Body of pancreas (tissue), 4 donors: ENCODE results near the gene GRIA1.

Source experiments
- POLR2A ChIP-seq, 3 donors: fragments of 450-650 bp; IDR thresholded peaks; one replicate each; pipeline ENCODE4 v1.6.1; 2016; ENCODE audit warnings: antibody characterized with exemption in 3 of 3, mild to moderate bottlenecking in 2 of 3
- TF ChIP-seq, protein P1 (sequence below), 7 experiments: fragments of 450-650 bp in 4 of 7; fragments of 200-600 bp in 3 of 7; sonication (generic) in 3 of 7; IDR thresholded peaks; one replicate each; pipeline ENCODE4 v1.5.1; 2016 to 2019; ENCODE audit warnings: antibody characterized with exemption in 7 of 7

DNA sequence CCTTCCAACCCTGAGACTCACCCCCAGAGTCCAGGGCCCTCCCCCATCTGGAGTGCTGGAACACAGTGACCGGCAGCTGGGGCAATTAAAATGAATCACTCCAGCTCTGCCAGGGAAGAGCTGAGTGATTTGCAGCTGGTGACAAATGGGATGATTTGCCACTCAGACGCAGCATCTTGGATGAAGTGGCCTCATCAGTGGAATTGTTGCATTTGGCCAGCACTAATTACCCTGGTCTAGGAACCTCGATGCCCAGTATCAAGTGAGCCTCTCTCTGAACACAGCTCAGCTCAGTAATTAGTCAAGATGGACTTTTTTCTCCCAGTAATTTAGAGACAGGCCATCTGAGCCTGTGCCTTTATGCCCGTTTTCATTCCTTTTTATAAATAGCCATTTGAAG lies 259.5 kb downstream of the GRIA1 start:
- TF ChIP-seq, protein P1, sequence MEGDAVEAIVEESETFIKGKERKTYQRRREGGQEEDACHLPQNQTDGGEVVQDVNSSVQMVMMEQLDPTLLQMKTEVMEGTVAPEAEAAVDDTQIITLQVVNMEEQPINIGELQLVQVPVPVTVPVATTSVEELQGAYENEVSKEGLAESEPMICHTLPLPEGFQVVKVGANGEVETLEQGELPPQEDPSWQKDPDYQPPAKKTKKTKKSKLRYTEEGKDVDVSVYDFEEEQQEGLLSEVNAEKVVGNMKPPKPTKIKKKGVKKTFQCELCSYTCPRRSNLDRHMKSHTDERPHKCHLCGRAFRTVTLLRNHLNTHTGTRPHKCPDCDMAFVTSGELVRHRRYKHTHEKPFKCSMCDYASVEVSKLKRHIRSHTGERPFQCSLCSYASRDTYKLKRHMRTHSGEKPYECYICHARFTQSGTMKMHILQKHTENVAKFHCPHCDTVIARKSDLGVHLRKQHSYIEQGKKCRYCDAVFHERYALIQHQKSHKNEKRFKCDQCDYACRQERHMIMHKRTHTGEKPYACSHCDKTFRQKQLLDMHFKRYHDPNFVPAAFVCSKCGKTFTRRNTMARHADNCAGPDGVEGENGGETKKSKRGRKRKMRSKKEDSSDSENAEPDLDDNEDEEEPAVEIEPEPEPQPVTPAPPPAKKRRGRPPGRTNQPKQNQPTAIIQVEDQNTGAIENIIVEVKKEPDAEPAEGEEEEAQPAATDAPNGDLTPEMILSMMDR (IDR thresholded peaks at IDR 0.05), result no peak
- TF ChIP-seq POLR2A (IDR thresholded peaks at IDR 0.05), result no peak
